GM03348 (cell line): ENCODE results near the gene ISCU.
"Not testable (repeated sequence)": the region's sequence is repeated elsewhere in the genome, so short reads cannot be mapped to it uniquely, and the experiment has no call there.

ENCODE experiments used
- DNase-seq: peaks from one replicate; pipeline ENCODE4 v3.0.0; 2012; ENCODE audit warnings: low spot score

Gene ISCU

GRCh38 chr12:108570743-108571608 lies 8.6 kb downstream of the ISCU start:
- peak; percentile 58 for DNase-seq

- no peak for DNase-seq
These were observed 9.3 kb downstream of the ISCU start for GRCh38 chr12:108571609-108572165.

- no peak for DNase-seq
These were observed 9.9 kb downstream of the ISCU start for GRCh38 chr12:108572166-108572790.

GRCh38 chr12:108573317-108573716 lies 10.9 kb downstream of the ISCU start:
- no peak for DNase-seq

GRCh38 chr12:108574276-108574675 lies 11.9 kb downstream of the ISCU start:
- DNase-seq, result not testable (repeated sequence)

GRCh38 chr12:108575199-108575912 lies 13.0 kb downstream of the ISCU start:
- no peak for DNase-seq

GRCh38 chr12:108576660-108577234 lies 14.4 kb downstream of the ISCU start:
- DNase-seq, result no peak

- DNase-seq, result no peak
These were observed 15.1 kb downstream of the ISCU start for GRCh38 chr12:108577458-108577857.

GRCh38 chr12:108578264-108578663 lies 15.9 kb downstream of the ISCU start:
- no peak for DNase-seq

GRCh38 chr12:108578813-108579212 lies 16.4 kb downstream of the ISCU start:
- DNase-seq, result no peak

GRCh38 chr12:108580531-108580930 lies 18.1 kb downstream of the ISCU start:
- DNase-seq, result no peak

- no peak for DNase-seq
These were observed 19.2 kb downstream of the ISCU start for GRCh38 chr12:108581311-108582227.

GRCh38 chr12:108582509-108582908 lies 20.1 kb downstream of the ISCU start:
- DNase-seq, result no peak

- DNase-seq, result no peak
These were observed 20.8 kb downstream of the ISCU start for GRCh38 chr12:108582978-108583770.

- DNase-seq, result no peak
These were observed 21.6 kb downstream of the ISCU start for GRCh38 chr12:108583991-108584390.

GRCh38 chr12:108584456-108585065 lies 22.2 kb downstream of the ISCU start:
- DNase-seq, result no peak

- no peak for DNase-seq
These were observed 23.5 kb downstream of the ISCU start for GRCh38 chr12:108585864-108586263.

GRCh38 chr12:108586306-108586705 lies 23.9 kb downstream of the ISCU start:
- DNase-seq, result no peak

- no peak for DNase-seq
These were observed 25.4 kb downstream of the ISCU start for GRCh38 chr12:108587826-108588225.
